GM21717 (cell line): ENCODE measurements around the gene LIPI.
"Not testable (repeated sequence)": the region's sequence is repeated elsewhere in the genome, so short reads cannot be mapped to it uniquely, and the experiment has no call there.

Experiments used
- ATAC-seq: cut with Tn5 transposase; IDR thresholded peaks from one replicate; pipeline ENCODE4 v1.9.1; 2021; ENCODE audit warnings: mild to moderate bottlenecking, moderate library complexity; ENCODE audit not compliant: unreplicated experiment

The LIPI gene

GRCh38 chr21:14075346-14076142 is 135.2 kb downstream of the LIPI start:
- no peak for ATAC-seq

- no peak for ATAC-seq
Measured at GRCh38 chr21:14074177-14074576, 136.6 kb downstream of the LIPI start.

GRCh38 chr21:14073615-14074014 is 137.1 kb downstream of the LIPI start:
- no peak for ATAC-seq

GRCh38 chr21:14072761-14073535 is 137.8 kb downstream of the LIPI start:
- no peak for ATAC-seq

GRCh38 chr21:14071902-14072734 is 138.6 kb downstream of the LIPI start:
- ATAC-seq = no peak

GRCh38 chr21:14070968-14071367 is 139.8 kb downstream of the LIPI start:
- ATAC-seq = no peak

GRCh38 chr21:14070049-14070893 is 140.5 kb downstream of the LIPI start:
- ATAC-seq = no peak

GRCh38 chr21:14064296-14064645 is 146.5 kb downstream of the LIPI start:
- no peak for ATAC-seq

- not testable (repeated sequence) for ATAC-seq
Measured at GRCh38 chr21:14063620-14064295, 147.0 kb downstream of the LIPI start.

- ATAC-seq = not testable (repeated sequence)
Measured at GRCh38 chr21:14062684-14063083, 148.1 kb downstream of the LIPI start.

- not testable (repeated sequence) for ATAC-seq
Measured at GRCh38 chr21:14061820-14062219, 148.9 kb downstream of the LIPI start.

GRCh38 chr21:14058995-14059627 is 151.6 kb downstream of the LIPI start:
- ATAC-seq = not testable (repeated sequence)
